Body of pancreas (tissue), 4 donors: ENCODE results near the gene KCNAB3. TPM values are rescaled to one million over a fixed set of nuclear protein-coding genes. Genes with fewer than 3 reads are reported as not detected.

ENCODE experiments used
- ATAC-seq: fragments of 150-250 bp; one replicate; pipeline ENCODE4 v1.9.1; 2016
- DNase-seq, 4 donors: peaks; one replicate each; pipeline ENCODE4 v3.0.0-alpha.2; 2019
- H3K27ac ChIP-seq, 4 donors: fragments of 200-600 bp; sonication (generic); 1 replicate in 3 of 4; 2 replicates in 1 of 4; pipeline versions ENCODE4 v1.5.1 to v1.6.1; 2016 to 2019; ENCODE audit warnings: mild to moderate bottlenecking in 1 of 4, mixed read lengths in 1 of 4, moderate library complexity in 1 of 4
- H3K27me3 ChIP-seq, 2 donors: fragments of 200-600 bp; sonication (generic); one replicate each; pipeline ENCODE4 v1.6.0; 2016; ENCODE audit warnings: mild to moderate bottlenecking in 1 of 2
- H3K36me3 ChIP-seq, 2 donors: fragments of 200-600 bp; sonication (generic); replicated peaks in 1 of 2; 2 replicates each; pipeline ENCODE4 v1.5.1; 2016; ENCODE audit warnings: low read depth in 2 of 2; ENCODE audit not compliant: insufficient read depth in 1 of 2
- H3K4me1 ChIP-seq: fragments of 200-600 bp; sonication (generic); one replicate; pipeline ENCODE4 v1.6.0; 2016
- H3K4me3 ChIP-seq, 2 donors: fragments of 200-600 bp; sonication (generic); 1 replicate in 1 of 2; 2 replicates in 1 of 2; pipeline ENCODE4 v1.5.1; 2016 to 2019
- H3K9me3 ChIP-seq, 3 donors: fragments of 200-600 bp; sonication (generic); 1 replicate in 2 of 3; 2 replicates in 1 of 3; pipeline ENCODE4 v1.5.1; 2016
- CTCF ChIP-seq, 7 experiments: fragments of 450-650 bp in 4 of 7; fragments of 200-600 bp in 3 of 7; sonication (generic) in 3 of 7; IDR thresholded peaks; one replicate each; pipeline ENCODE4 v1.5.1; 2016 to 2019; ENCODE audit warnings: antibody characterized with exemption in 7 of 7
- POLR2A ChIP-seq, 3 donors: fragments of 450-650 bp; IDR thresholded peaks; one replicate each; pipeline ENCODE4 v1.6.1; 2016; ENCODE audit warnings: antibody characterized with exemption in 3 of 3, mild to moderate bottlenecking in 2 of 3
- WGBS, 2 donors: methylation state at CpG; one replicate each; pipeline ENCODE4 v1.1.5; 2017; 5-methylcytosine and 5-hydroxymethylcytosine counted together
- intact Hi-C: fragments of 100-400 bp; cut with DNase I; formaldehyde crosslinking; loops from one replicate; pipeline ENCODE4 v1.15.1; 2023
- total RNA-seq, 2 donors: library from RNA; depleted of rRNA; stranded (reverse); fragments of >200 nt; gene quantifications; one replicate each; pipeline ENCODE4 v1.1.0, GENCODE V29; 2016

KCNAB3 gene
- total RNA-seq, 2 donors from 2014 or later = 1.3 to 1.6 TPM

GRCh38 chr17:7944326-7944725 lies 14.7 kb upstream of the KCNAB3 start:
- Histone ChIP-seq H3K4me3 (no peak overlapping the region), H3K36me3 (peaks cover 8 to 27% of the 10 kb centered on the region in 2 donors), H3K9me3 (no peaks in the 10 kb centered on the region), H3K4me1 (no peaks in the 10 kb centered on the region), H3K27me3 (no peaks in the 10 kb centered on the region), H3K27ac (no peak overlapping the region)
- intact Hi-C loops = no loop called here
- 93 to 95% methylated on average over 9 of the region's 9 CpGs for WGBS, 2 donors
- ATAC-seq (no peak), DNase-seq (no peak)
- TF ChIP-seq CTCF (IDR thresholded peaks at IDR 0.05) (no peak), POLR2A (IDR thresholded peaks at IDR 0.05) (no peak)

GRCh38 chr17:7943291-7943690 lies 13.6 kb upstream of the KCNAB3 start:
- no peaks in the 10 kb centered on the region for H3K4me1 ChIP-seq
- no peak overlapping the region for H3K4me3 ChIP-seq
- H3K36me3 ChIP-seq = peaks cover 8 to 26% of the 10 kb centered on the region in 2 donors
- intact Hi-C loops = no loop called here
- TF ChIP-seq POLR2A (IDR thresholded peaks at IDR 0.05) (no peak), CTCF (IDR thresholded peaks at IDR 0.05) (no peak)
- no peak overlapping the region for H3K27ac ChIP-seq
- H3K27me3 ChIP-seq = no peaks in the 10 kb centered on the region
- H3K9me3 ChIP-seq = no peaks in the 10 kb centered on the region
- WGBS, 2 donors = 86 to 92% methylated on average over 11 to 13 of the region's 13 CpGs
- ATAC-seq = no peak
- no peak for DNase-seq

- intact Hi-C loops = no loop called here
- 89 to 92% methylated on average over 6 of the region's 6 CpGs for WGBS, 2 donors
- ATAC-seq = no peak
These were observed 11.1 kb upstream of the KCNAB3 start for GRCh38 chr17:7940743-7941142.

GRCh38 chr17:7940034-7940433 lies 10.4 kb upstream of the KCNAB3 start:
- no peaks in the 10 kb centered on the region for H3K9me3 ChIP-seq
- H3K27me3 ChIP-seq = no peaks in the 10 kb centered on the region
- peaks cover 0 to 14% of the 10 kb centered on the region in 2 donors for H3K36me3 ChIP-seq
- ATAC-seq (no peak), DNase-seq (no peak)
- H3K27ac ChIP-seq = no peak overlapping the region
- WGBS, 2 donors = 87 to 90% methylated on average over 4 of the region's 4 CpGs
- no peaks in the 10 kb centered on the region for H3K4me1 ChIP-seq
- H3K4me3 ChIP-seq = no peak overlapping the region
- intact Hi-C loops = no loop called here
- TF ChIP-seq CTCF (IDR thresholded peaks at IDR 0.05) (no peak), POLR2A (IDR thresholded peaks at IDR 0.05) (no peak)

More at GRCh38 chr17:7940743-7941142, 11.1 kb upstream of the KCNAB3 start:
- H3K4me3 ChIP-seq = no peak overlapping the region
- H3K4me1 ChIP-seq = no peaks in the 10 kb centered on the region
- H3K27me3 ChIP-seq = no peaks in the 10 kb centered on the region
- no peak overlapping the region for H3K27ac ChIP-seq
- TF ChIP-seq POLR2A (IDR thresholded peaks at IDR 0.05) (no peak), CTCF (IDR thresholded peaks at IDR 0.05) (no peak)
- H3K36me3 ChIP-seq = peaks cover 3 to 18% of the 10 kb centered on the region in 2 donors
- DNase-seq = no peak
- H3K9me3 ChIP-seq = no peaks in the 10 kb centered on the region

- intact Hi-C loops = no loop called here
- H3K36me3 ChIP-seq = peaks cover 0 to 4% of the 10 kb centered on the region in 2 donors
- no peaks in the 10 kb centered on the region for H3K27me3 ChIP-seq
- no peak for TF ChIP-seq POLR2A (IDR thresholded peaks at IDR 0.05)
- no peak for TF ChIP-seq CTCF (IDR thresholded peaks at IDR 0.05)
- no peak overlapping the region for H3K27ac ChIP-seq
- peaks cover 18% of the 10 kb centered on the region for H3K4me1 ChIP-seq
- ATAC-seq (no peak), DNase-seq (no peak)
- no peaks in the 10 kb centered on the region for H3K9me3 ChIP-seq
- no peak overlapping the region for H3K4me3 ChIP-seq
These were observed 6.2 kb upstream of the KCNAB3 start for GRCh38 chr17:7935859-7936258.
